GM19324 (cell line): Measurements from ENCODE around the gene EMX1.

Experiments
- ATAC-seq: cut with Tn5 transposase; IDR thresholded peaks from one replicate; pipeline ENCODE4 v1.9.1; 2021; ENCODE audit warnings: mild to moderate bottlenecking, moderate library complexity; ENCODE audit not compliant: unreplicated experiment, low FRiP score

EMX1 gene

DNA sequence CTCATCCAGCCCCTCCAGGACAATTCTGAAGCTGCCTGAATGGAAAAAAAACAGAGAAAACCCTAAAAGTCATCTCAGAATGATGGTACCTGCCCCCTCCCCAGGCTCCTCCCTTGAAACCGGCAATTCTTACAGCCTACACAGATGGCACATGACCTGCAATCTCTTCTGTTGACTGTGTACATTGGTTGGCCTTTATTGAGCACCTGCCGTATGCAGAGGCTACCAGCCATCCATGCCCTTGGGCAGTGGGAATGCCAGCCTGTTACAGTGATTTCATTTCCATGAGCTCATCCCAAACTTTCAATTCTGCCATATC is 57.1 kb downstream of the EMX1 start:
- ATAC-seq = no peak

DNA sequence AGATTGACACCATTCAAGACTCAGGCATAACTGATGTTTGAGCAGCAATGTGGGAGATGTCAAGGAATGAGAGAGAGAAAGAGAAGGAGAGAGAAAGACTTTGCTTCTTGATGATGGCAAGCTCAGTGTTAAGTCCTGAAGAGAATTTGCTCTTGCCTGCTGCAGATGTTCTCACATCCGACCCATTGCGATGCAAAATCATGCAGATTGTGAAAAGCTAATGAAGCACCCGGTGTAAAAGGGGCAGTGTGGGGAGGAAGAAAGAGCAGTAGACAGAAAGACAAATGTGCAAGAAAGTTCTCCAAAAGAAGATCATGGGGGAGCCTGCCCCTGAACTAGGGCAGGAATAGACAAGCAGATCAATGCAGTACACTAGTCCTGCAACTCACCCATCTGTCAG is 57.7 kb downstream of the EMX1 start:
- no peak for ATAC-seq

DNA sequence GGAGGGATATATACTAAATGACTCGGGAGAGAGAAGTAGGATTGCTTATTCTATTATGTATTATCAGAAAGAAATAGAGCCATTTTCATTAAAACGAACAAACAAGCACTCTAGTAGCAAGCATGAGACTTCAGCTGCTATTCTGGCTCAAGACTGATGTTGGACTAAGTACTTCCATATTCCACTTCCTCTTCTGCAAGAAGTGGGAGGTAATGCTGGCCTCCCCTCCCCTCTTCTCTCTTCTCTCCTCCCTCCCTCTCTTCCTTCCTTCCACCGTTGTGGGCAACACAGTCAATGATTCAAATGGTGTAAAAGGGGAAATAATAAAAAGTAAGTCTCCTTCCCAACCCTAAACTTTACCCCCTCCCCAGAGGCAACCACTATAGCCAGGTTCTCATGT is 62.6 kb downstream of the EMX1 start:
- no peak for ATAC-seq

DNA sequence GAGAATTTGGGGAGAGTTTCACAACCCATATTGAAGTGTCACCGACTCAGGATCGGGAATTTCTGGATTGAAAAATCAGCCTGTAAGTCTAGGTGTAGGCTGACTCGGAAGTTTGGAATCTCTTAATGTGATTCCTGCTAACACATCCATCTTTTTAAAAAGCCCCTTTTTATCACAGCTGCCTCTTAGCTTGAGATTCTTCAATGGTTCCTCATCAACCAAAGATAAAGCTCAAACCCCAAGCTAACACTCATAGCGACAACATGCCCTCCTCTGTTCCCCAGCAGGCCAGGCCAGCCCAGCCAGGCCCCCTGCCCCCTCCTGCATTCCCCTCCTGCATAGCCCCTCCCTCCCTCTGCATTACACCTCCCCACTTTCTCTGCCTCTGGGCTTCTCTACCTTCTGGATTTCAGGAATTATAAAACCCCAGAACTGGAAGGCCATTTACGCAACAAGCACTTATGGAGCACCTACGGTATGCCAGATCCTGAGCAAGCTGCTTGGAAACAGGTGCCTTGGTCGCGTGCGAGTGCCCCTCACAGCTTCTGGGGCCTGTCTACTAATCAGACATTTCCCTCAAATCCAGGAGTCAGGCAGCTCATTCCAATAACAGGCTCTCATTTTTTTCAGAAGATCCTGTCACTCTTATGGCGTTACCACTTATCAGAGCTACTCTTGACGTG is 63.4 kb downstream of the EMX1 start:
- ATAC-seq = no peak

DNA sequence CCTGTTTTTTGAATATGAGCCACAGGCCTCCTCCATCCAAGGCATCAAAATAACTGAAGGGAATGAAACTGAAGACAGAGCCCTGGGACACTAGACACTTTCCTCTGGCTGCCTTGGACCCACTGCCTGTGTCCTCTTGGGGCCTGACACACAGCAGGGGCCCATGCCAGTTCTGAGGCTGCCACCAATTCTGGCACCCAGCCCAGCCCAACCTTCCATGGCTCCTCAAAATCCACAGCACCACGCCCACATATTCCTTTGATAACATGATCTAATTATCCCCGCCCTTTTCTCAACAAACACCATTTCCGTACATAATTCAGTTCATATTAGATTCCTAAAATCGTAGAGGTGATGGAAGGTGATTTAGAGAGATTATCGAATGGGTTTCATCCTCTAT is 64.2 kb downstream of the EMX1 start:
- no peak for ATAC-seq

DNA sequence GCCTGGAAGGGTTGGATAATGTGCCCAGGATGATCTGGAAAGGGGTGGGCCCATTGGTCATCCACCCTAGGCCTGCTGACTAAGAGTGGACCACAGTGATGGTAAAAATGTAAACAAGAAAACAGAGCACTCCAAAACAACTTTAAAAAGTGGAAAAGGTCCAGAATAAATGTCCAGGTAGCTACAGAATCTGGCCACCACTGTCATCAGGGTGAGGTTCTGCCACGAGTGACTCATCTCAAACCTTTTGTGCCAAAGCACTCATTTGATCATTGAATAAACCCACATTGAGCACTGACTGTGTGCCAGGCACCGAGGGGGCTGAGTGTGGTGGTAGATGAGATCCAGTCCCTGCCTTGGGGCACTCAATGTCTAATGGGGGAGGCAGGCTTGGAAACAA is 64.9 kb downstream of the EMX1 start:
- no peak for ATAC-seq

DNA sequence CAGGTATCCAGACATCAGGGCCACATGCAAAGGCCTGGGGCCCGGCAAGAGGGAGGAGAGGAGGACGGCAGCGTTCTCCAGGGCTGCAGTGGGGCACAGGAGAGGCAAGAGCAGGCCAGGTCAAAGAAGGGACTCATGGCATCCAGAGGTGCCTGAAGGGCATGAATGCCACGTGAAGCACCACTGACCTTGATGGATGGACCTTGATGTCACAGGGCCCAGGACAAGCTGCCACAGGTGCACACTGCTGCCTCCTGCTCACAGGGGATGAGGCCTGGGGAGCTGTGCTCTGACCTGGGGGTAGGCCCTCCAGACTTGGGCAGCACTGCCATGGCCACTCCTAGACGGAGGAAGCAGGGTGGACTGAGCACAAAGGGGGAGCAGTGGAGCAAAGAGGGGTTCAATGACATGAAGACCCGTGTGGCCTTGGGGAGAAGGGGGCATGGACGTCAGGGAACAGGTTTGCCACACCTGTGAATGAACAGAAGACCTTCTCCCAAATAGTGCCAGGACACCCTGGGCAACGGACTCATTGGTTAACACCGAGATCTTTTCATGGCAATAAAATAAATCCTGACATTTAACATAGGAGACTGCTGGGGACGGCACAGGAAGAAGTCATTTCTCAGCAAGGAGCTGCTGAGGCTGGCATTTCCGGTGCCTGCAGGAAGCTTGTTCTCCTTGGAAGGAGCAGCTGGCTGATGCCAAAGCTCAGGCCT is 65.6 kb downstream of the EMX1 start:
- ATAC-seq = no peak

DNA sequence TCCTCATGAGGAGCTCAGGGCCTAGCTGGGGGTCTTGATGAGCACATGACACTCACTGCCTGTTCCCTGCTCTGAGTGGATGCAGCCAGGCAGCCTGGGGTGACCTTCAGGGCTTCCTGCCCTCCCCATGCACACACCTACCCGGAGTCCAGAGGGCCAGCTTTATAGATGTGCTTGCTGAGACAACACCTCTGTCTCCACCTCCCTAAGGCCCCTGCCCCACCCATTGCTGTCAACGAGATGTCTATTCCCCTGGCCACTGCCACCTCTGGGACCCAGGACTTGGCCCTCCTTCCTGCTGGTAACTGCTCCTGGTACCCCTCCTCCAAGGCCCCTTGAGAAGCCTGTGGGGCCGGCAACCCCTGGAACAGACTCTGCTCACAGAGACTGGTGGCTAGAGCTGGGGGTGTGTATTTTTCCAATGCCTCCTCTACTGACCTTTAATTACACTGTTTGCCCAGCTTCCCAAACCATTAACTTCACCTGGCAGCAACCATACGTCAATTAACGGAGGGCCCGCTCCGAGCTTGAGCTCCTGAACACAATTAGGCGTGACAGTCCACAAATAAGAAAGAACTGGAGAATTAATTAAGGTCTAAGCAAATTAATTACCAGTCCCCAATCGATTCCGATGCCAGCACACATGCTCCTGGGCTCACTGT is 66.3 kb downstream of the EMX1 start:
- no peak for ATAC-seq

DNA sequence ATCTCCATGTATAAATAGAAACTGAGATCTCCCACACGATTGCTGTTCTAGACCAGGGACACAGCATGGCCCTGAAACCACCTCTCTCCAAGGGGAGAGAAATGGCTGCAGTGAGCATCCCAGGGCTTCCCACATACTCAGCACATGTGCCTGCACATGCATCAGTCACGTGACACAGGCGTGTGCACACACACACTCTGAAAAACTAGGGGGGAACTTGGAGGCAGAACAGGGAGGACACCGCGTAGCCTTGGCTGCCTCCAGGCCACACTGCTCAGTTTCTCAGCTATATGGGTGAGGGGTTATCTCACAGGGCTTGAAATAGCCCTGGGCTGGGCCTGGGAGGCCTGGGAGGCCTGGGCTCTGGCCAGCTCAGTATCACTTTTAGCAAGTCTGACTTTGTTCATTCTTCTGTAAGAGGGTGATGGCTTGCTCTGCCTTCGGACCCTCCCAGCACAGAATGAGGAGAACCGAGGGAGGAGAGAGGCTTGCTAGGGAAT is 66.9 kb downstream of the EMX1 start:
- ATAC-seq = no peak
